IMR-90 (cell line): ENCODE measurements around the gene SYNM. TPM values are rescaled to one million over a fixed set of nuclear protein-coding genes. Genes with fewer than 3 reads are reported as not detected.

Source experiments
- ATAC-seq: fragments of 200-7000 bp; cut with Tn5 transposase; 2 replicates; pipeline ENCODE4 v1.9.1; 2020; ENCODE audit warnings: low read depth, mild to moderate bottlenecking, moderate library complexity
- BruUV-seq: library from RNA; stranded (reverse); fragments of 400-500 nt; replicated peaks from 2 replicates; lab custom pipeline; 2021; lab: Mats Ljungman, UMichigan
- CTCF ChIA-PET: fragments of 300-600 bp; formaldehyde crosslinking; extraction: SDS; loops from one replicate; lab custom pipeline; 2021; ENCODE audit warnings: antibody characterized with exemption; lab: Yijun Ruan, JAX
- POLR2A ChIA-PET: fragments of 300-600 bp; sonication (Branson Sonifier 250); formaldehyde crosslinking; loops from one replicate; lab custom pipeline; 2022; ENCODE audit warnings: antibody characterized with exemption; ENCODE audit not compliant: unreplicated experiment; lab: Charles Lee
- DNase-seq: peaks from one replicate; pipeline ENCODE4 v3.0.0; 2013
- H2AFZ ChIP-seq: replicated peaks from 2 replicates; pipeline ENCODE3; 2013; ENCODE audit warnings: low read length, mild to moderate bottlenecking; ENCODE audit not compliant: poor library complexity
- H2AK5ac ChIP-seq: 2 replicates; pipeline ENCODE4 v1.6.1; 2013; ENCODE audit warnings: low read depth, low read length, inconsistent platforms
- H2AK9ac ChIP-seq: replicated peaks from 2 replicates; pipeline ENCODE3; 2013; ENCODE audit warnings: mild to moderate bottlenecking, low read depth, low read length, moderate library complexity; ENCODE audit not compliant: poor library complexity
- H2BK120ac ChIP-seq: 2 replicates; pipeline ENCODE4 v1.6.1; 2013; ENCODE audit warnings: low read depth, low read length, inconsistent platforms
- H2BK15ac ChIP-seq: 3 replicates; pipeline ENCODE4 v1.6.1; 2013; ENCODE audit warnings: low read depth, low read length, inconsistent platforms
- H2BK20ac ChIP-seq: 2 replicates; pipeline ENCODE4 v1.6.1; 2013; ENCODE audit warnings: low read depth, mild to moderate bottlenecking, inconsistent platforms, low read length, moderate library complexity
- H2BK5ac ChIP-seq: 2 replicates; pipeline ENCODE4 v1.6.1; 2013; ENCODE audit warnings: mild to moderate bottlenecking, low read depth, low read length, inconsistent platforms; ENCODE audit not compliant: poor library complexity, severe bottlenecking
- H3K14ac ChIP-seq: replicated peaks from 2 replicates; pipeline ENCODE4 v1.6.1; 2013; ENCODE audit warnings: low read depth, low read length, inconsistent platforms
- H3K18ac ChIP-seq: 2 replicates; pipeline ENCODE4 v1.6.1; 2013; ENCODE audit warnings: low read depth, low read length, control low read depth
- H3K23ac ChIP-seq: 2 replicates; pipeline ENCODE4 v1.6.1; 2013; ENCODE audit warnings: low read depth, low read length, inconsistent platforms
- H3K27ac ChIP-seq: 2 replicates; pipeline ENCODE4 v1.5.1; 2013; ENCODE audit warnings: mild to moderate bottlenecking, control low read depth, low read length; ENCODE audit not compliant: insufficient read depth
- H3K27me3 ChIP-seq: 2 replicates; pipeline ENCODE4 v1.6.1; 2013; ENCODE audit warnings: low read length; ENCODE audit not compliant: control insufficient read depth, insufficient read depth
- H3K36me3 ChIP-seq: 2 replicates; pipeline ENCODE4 v1.6.1; 2013; ENCODE audit warnings: low read length, mixed read lengths; ENCODE audit not compliant: control insufficient read depth, insufficient read depth
- H3K4ac ChIP-seq: 2 replicates; pipeline ENCODE4 v1.6.1; 2013; ENCODE audit warnings: low read depth, low read length, inconsistent platforms
- H3K4me1 ChIP-seq: 2 replicates; pipeline ENCODE4 v1.6.1; 2013; ENCODE audit warnings: low read length, mixed read lengths; ENCODE audit not compliant: control insufficient read depth, insufficient read depth
- H3K4me2 ChIP-seq: 2 replicates; pipeline ENCODE4 v1.6.1; 2013; ENCODE audit warnings: low read depth, mild to moderate bottlenecking, control low read depth, low read length, moderate library complexity
- H3K4me3 ChIP-seq: 2 replicates; pipeline ENCODE4 v1.5.1; 2013; ENCODE audit warnings: low read depth, mild to moderate bottlenecking, control low read depth, low read length, moderate library complexity; ENCODE audit not compliant: insufficient read depth
- H3K56ac ChIP-seq: 2 replicates; pipeline ENCODE4 v1.6.1; 2013; ENCODE audit warnings: low read length, inconsistent platforms; ENCODE audit not compliant: insufficient read depth; ENCODE audit errors: extremely low read depth
- H3K79me1 ChIP-seq, 2 experiments: 2 replicates each; pipeline ENCODE4 v1.6.1; 2013; ENCODE audit warnings: low read length in 2 of 2, inconsistent platforms in 1 of 2, low read depth in 1 of 2
- H3K9ac ChIP-seq: 2 replicates; pipeline ENCODE4 v1.6.1; 2013; ENCODE audit warnings: low read depth, low read length, control low read depth
- H3K9me1 ChIP-seq: 2 replicates; pipeline ENCODE4 v1.6.1; 2013; ENCODE audit warnings: low read length, inconsistent platforms; ENCODE audit not compliant: insufficient read depth
- H3K9me3 ChIP-seq: 2 replicates; pipeline ENCODE4 v1.6.1; 2013; ENCODE audit warnings: low read length; ENCODE audit not compliant: control insufficient read depth, insufficient read depth
- H4K20me1 ChIP-seq: 2 replicates; pipeline ENCODE4 v1.6.1; 2013; ENCODE audit warnings: low read length, inconsistent platforms; ENCODE audit not compliant: insufficient read depth
- H4K5ac ChIP-seq: 2 replicates; pipeline ENCODE4 v1.6.1; 2013; ENCODE audit warnings: mild to moderate bottlenecking, low read depth, low read length, control low read depth
- H4K8ac ChIP-seq, 2 experiments: 2 replicates each; pipeline ENCODE4 v1.6.1; 2013; ENCODE audit warnings: low read depth in 2 of 2, low read length in 2 of 2, control low read depth in 1 of 2, inconsistent platforms in 1 of 2
- H4K91ac ChIP-seq: 2 replicates; pipeline ENCODE4 v1.6.1; 2013; ENCODE audit warnings: low read depth, low read length, inconsistent platforms; ENCODE audit not compliant: insufficient read depth
- BHLHE40 ChIP-seq: fragments of 150-350 bp; IDR thresholded peaks from 2 replicates; pipeline ENCODE4 v1.6.1; 2016; ENCODE audit warnings: mild to moderate bottlenecking, low read depth, low read length
- FOS ChIP-seq: fragments of 150-350 bp; IDR thresholded peaks from 2 replicates; pipeline ENCODE4 v1.6.1; 2016; ENCODE audit warnings: low read depth, low read length
- MAFK ChIP-seq: IDR thresholded peaks from 2 replicates; pipeline ENCODE4 v1.6.1; 2012; ENCODE audit warnings: low read depth, low read length, improper control_type of control experiment
- MAZ ChIP-seq: IDR thresholded peaks from 2 replicates; pipeline ENCODE4 v1.6.1; 2012; ENCODE audit warnings: low read depth, mild to moderate bottlenecking, low read length, improper control_type of control experiment, moderate library complexity, borderline replicate concordance
- POLR2A ChIP-seq: IDR thresholded peaks from 2 replicates; pipeline ENCODE4 v1.6.1; 2012; ENCODE audit warnings: mild to moderate bottlenecking, low read depth, low read length
- RAD21 ChIP-seq: IDR thresholded peaks from 2 replicates; pipeline ENCODE4 v1.6.1; 2012; ENCODE audit warnings: low read length, improper control_type of control experiment
- USF2 ChIP-seq: fragments of 150-350 bp; IDR thresholded peaks from 2 replicates; pipeline ENCODE4 v1.6.1; 2017; ENCODE audit warnings: mild to moderate bottlenecking, antibody characterized with exemption, low read length, low read depth
- WGBS, 2 experiments: methylation state at CpG; one replicate each; pipeline versions ENCODE4 v1.1.5 to v1.1.7; 2013; ENCODE audit warnings: missing lambda C conversion rate in 2 of 2; ENCODE audit not compliant: insufficient read length in 1 of 2; ENCODE audit errors: extremely low coverage in 2 of 2; 5-methylcytosine and 5-hydroxymethylcytosine counted together
- dilution Hi-C: fragments of 300-500 bp; cut with HindIII; formaldehyde crosslinking; loops from one replicate; pipeline ENCODE4 v1.14.3; 2018; ENCODE audit warnings: low sequenced_read_pairs; ENCODE audit not compliant: unreplicated experiment
- in situ Hi-C: fragments of 300-500 bp; cut with MboI; formaldehyde crosslinking; loops from 3 replicates; pipeline ENCODE4 v1.14.3; 2019; ENCODE audit warnings: low sequenced_read_pairs, inconsistent platforms, mixed read lengths
- intact Hi-C: fragments of 100-400 bp; cut with micrococcal nuclease; formaldehyde crosslinking; loops from 2 replicates; pipeline ENCODE4 v1.10.0; 2022
- polyA plus RNA-seq, 3 experiments: library from polyadenylated mRNA; depleted of rRNA; stranded (reverse); fragments of >200 nt; gene quantifications; 2 replicates each; pipeline ENCODE4 v1.2.3, GENCODE V29; 2012; ENCODE audit warnings: low replicate concordance in 1 of 3
- total RNA-seq: library from RNA; depleted of rRNA; stranded (reverse); fragments of >200 nt; gene quantifications from 2 replicates; pipeline ENCODE4 v1.2.3, GENCODE V29; 2012

Gene SYNM
- total and polyA plus RNA-seq, 2 of the 4 experiments (the other 2 are of a cell fraction), result 2.1 to 3.4 TPM

DNA sequence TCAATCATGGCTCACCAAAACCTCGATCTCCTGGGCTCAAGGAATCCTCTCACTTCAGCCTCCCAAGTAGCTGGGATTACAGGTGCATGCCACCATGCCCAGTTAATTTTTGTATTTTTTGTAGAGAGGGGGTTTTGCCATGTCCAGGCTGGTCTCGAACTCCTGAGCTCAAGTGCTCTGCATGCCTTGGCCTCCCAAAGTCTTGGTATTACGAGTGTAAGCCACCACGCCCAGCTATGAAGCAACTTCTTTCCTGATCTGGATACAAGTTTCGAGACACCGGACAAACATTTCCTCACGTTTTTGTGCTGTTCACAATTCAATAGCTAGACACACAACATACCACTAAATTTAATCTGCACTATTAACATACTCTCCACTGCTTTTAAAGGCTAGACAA is 3.4 kb upstream of the SYNM start (continued):
- TF ChIP-seq FOS, result no peak
- TF ChIP-seq RAD21, result no peak

GRCh38 chr15:99102332-99103235 is 2.3 kb upstream of the SYNM start:
- Histone ChIP-seq H3K9ac (no peak overlapping the region), H2AFZ (no peak overlapping the region), H2BK120ac (no peak overlapping the region), H3K56ac (no peak overlapping the region), H2BK15ac (no peak overlapping the region), H3K36me3 (no peaks in the 10 kb centered on the region), H3K4me3 (no peak overlapping the region), H2AK5ac (no peak overlapping the region), H3K4me2 (no peak overlapping the region), H3K23ac (no peak overlapping the region), H4K20me1 (peaks cover 4% of the 10 kb centered on the region; the same call in 1 of the 2 replicates), H4K91ac (no peak overlapping the region), H3K9me1 (peaks cover 10% of the 10 kb centered on the region; the same call in 1 of the 2 replicates), H3K4ac (no peak overlapping the region), H2AK9ac (no peak overlapping the region), H4K8ac (no peak overlapping the region), H3K18ac (no peak overlapping the region), H3K79me1 (peaks cover 4 to 14% of the 10 kb centered on the region in 2 experiments; a peak in 3 of 4 replicates), H3K27ac (no peak overlapping the region), H3K4me1 (peaks cover 1% of the 10 kb centered on the region; the same call in 1 of the 2 replicates), H2BK20ac (no peak overlapping the region), H3K9me3 (no peaks in the 10 kb centered on the region), H2BK5ac (no peak overlapping the region), H3K27me3 (peaks cover 18% of the 10 kb centered on the region), H4K5ac (no peak overlapping the region), H3K14ac (no peak overlapping the region)
- WGBS, 2 experiments, result 62% methylated on average over 3 of the region's 13 CpGs; no CpG with 5 or more reads in 1 of the 2 experiments
- TF ChIP-seq BHLHE40 (no peak), RAD21 (no peak), USF2 (no peak), MAZ (no peak), POLR2A (no peak), MAFK (no peak)
- POLR2A ChIA-PET, result no interaction called here
- dilution Hi-C loops, result loop anchor here (25.0 kb wide), 1 partner anchor 110 kb away; no protein-coding TSS in a partner anchor
- no peak for ATAC-seq
- no peak for DNase-seq
- intact Hi-C loops, result loop anchor here (5.0 kb wide), 1 partner anchor 630 kb away; the partner anchor contains the start of gene LYSMD4
- no TSS peak for BruUV-seq
- CTCF ChIA-PET, result interaction anchor here (2.4 kb wide), 1 partner anchor 111 kb away, joined by 21 read pairs; no protein-coding TSS in a partner anchor
- in situ Hi-C loops, result loop anchor here (25.0 kb wide), 1 partner anchor 635 kb away; the partner anchor contains the start of gene LYSMD4
